OCI-M1 (cell line): ENCODE results near the gene IPMK.
A peak's percentile ranks its signal among the peaks of the same experiment; 100 is the strongest.

Experiments
- DNase-seq: peaks from one replicate; lab custom pipeline; 2025; lab: John Stamatoyannopoulos, UW

The IPMK gene

DNA sequence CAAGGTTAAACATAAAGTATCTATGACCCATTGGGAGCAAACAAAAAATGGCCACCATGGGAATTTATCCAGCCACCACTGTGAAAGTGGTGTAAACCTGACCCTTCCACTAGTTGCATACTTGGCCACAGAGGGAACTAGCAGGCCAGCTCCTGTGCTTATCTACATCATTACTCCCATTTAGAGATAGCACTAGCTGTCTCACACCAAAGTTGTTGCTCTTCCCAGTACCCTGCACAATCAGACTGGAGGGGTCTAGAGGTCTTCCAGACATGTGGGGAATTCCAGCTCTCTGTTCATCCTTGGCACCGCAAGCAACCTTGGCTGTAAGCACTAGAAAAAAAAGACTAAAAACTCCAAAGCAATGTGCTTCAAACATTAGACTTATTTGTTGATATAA is 113.9 kb downstream of the IPMK start:
- DNase-seq = no peak

DNA sequence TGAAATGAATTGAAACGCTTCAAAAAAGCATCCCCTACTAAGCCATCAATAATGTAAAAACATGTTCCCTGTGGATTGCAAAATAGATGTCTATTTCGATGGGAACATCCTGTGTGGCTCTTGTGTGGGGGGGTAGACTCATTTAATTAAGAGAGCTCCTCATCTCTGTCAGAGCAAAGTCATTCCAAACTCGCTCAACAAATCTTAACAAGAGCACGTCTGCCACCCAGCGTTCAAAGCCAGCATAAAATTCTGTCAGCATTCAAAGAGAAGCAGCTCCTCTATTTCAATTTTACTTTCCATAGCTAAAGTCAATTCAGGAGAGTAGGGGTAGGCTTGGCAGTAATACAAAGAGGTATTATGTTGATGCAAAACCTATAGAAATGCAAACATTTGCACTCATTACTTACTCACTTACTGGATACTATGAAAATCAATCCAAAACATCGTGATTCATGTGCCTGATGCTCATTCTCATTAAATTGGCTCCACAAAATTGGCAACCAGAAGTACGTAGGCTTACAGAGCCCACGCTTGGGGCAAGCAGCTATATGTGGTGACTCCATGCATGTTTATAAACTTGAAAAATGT is 114.9 kb downstream of the IPMK start:
- DNase-seq = peak; percentile 89

GRCh38 chr10:58150290-58150689 is 117.4 kb downstream of the IPMK start:
- no peak for DNase-seq

DNA sequence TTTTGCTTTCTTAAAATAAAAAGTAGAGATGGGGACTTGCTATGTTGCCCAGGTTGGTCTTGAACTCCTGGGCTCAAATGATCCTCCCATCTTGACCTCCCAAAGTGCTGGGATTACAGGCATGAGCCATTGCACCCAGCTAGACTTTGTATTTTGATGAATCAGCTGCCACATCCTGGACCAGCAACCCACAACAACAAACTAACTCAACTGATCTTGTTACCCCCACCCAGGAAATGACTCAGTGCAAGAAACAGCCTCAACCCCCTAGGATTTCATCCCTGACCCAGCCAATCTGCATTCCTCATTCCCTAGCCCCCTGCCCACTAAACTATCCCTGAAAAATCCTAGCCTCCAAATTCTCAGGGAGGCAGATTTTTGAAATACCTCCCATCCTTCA is 123.8 kb downstream of the IPMK start:
- no peak for DNase-seq
